IPS DF 19.7 (cell line): ENCODE measurements around the gene SOX18.

Experiments
- DNase-seq: peaks from one replicate; pipeline ENCODE4 v3.0.0-alpha.2; 2013; ENCODE audit warnings: low read depth, low spot score

Gene SOX18

GRCh38 chr20:64038565-64039292 lies 10.7 kb downstream of the SOX18 start:
- no peak for DNase-seq

GRCh38 chr20:64038224-64038564 lies 11.2 kb downstream of the SOX18 start:
- DNase-seq: no peak

GRCh38 chr20:64037498-64038213 lies 11.8 kb downstream of the SOX18 start:
- DNase-seq: no peak

GRCh38 chr20:64037199-64037497 lies 12.3 kb downstream of the SOX18 start:
- no peak for DNase-seq

GRCh38 chr20:64036346-64037198 lies 12.9 kb downstream of the SOX18 start:
- no peak for DNase-seq

GRCh38 chr20:64035933-64036345 lies 13.5 kb downstream of the SOX18 start, which contains the start of gene C20orf204:
Gene C20orf204 (plus strand): TSS chr20:64036182. CDS start chr20:64036324, 142 bp downstream.
- DNase-seq: no peak

- no peak for DNase-seq
Observed at GRCh38 chr20:64035066-64035932, 14.1 kb downstream of the SOX18 start.

GRCh38 chr20:64033981-64034493 lies 15.4 kb downstream of the SOX18 start:
- DNase-seq: no peak

GRCh38 chr20:64032706-64033624 lies 16.5 kb downstream of the SOX18 start:
- no peak for DNase-seq

GRCh38 chr20:64031822-64032314 lies 17.6 kb downstream of the SOX18 start:
- no peak for DNase-seq

GRCh38 chr20:64030371-64031134 lies 18.9 kb downstream of the SOX18 start:
- DNase-seq: no peak

GRCh38 chr20:64029293-64030117 lies 19.9 kb downstream of the SOX18 start:
- no peak for DNase-seq

- no peak for DNase-seq
Observed at GRCh38 chr20:64027981-64028685, 21.3 kb downstream of the SOX18 start.

GRCh38 chr20:64025826-64026412 lies 23.5 kb downstream of the SOX18 start:
- no peak for DNase-seq

GRCh38 chr20:64025101-64025825 lies 24.2 kb downstream of the SOX18 start:
- no peak for DNase-seq

- DNase-seq: no peak
Observed at GRCh38 chr20:64024141-64024990, 25.1 kb downstream of the SOX18 start.
